ENCODE data around the gene ENDOV. TPM values are rescaled to one million over a fixed set of nuclear protein-coding genes. Genes with fewer than 3 reads are reported as not detected.
A peak's percentile ranks its signal among the peaks of the same experiment; 100 is the strongest.

Gene ENDOV
- total and polyA plus RNA-seq, 2 of the 13 experiments (the other 11 are each of a cell fraction or from before 2014, with no cell fraction given): 15.1 to 17.1 TPM

DNA sequence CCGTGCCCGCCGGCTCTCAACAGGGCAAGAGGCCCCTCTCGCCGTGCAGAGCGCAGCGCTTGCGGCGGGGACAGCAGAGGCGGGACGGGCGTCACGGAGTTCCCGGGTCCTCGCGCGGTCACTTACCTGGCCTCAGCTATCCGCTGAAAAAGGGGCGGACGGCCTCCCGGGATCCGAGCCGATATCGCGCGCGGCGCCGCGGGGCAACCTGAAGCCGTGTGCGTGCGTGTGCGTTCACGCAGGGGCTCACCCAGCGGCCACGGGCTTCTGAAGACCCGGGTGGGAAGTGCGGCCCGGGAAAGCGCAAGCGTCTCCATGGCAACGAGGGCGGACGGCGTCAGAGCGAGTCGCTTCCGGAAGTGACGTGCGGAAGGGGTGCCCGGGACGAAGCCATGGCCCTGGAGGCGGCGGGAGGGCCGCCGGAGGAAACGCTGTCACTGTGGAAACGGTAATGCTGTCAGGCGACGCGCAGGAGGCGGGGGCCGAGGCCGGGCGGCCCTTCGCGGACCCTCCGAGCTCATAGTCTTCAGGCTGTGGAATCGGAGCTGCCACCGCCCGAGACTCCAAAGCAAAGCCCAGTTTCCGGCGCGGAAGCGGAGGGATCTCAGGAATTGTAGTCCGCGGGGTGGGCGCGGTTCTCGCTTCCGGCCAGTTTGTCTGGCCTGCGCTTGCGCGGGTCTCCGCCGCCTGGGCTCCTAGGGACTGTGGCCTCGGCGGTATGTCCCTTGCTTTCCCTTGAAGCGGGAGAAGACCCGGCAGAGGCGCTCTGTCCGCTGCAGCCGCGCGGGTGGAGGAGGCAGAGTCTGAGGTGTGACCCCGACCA is at the start of gene ENDOV (continued):
- peak; percentile 83; the same call in 1 of the 2 replicates for TF ChIP-seq SNAPC2 (CRISPR knock-in tag; IDR thresholded peaks at IDR 0.05)
- TF ChIP-seq PITX1 (CRISPR knock-in tag; IDR thresholded peaks at IDR 0.05): peak; percentile 50
- no peak for TF ChIP-seq RBM22 (optimal IDR thresholded peaks at IDR 0.05; ENCODE audit: low read length)
- TF ChIP-seq REPIN1 (CRISPR knock-in tag; IDR thresholded peaks at IDR 0.05; ENCODE audit: borderline replicate concordance, low read depth): peak; percentile 94
- peak; percentile 84; the same call in 1 of the 2 replicates for TF ChIP-seq ZBTB3 (CRISPR knock-in tag; IDR thresholded peaks at IDR 0.05; ENCODE audit: borderline replicate concordance, low read depth)
- peak; percentile 65; the same call in 1 of the 2 replicates for TF ChIP-seq CHCHD3 (CRISPR knock-in tag; IDR thresholded peaks at IDR 0.05)
- TF ChIP-seq SNAI1 (CRISPR knock-in tag; IDR thresholded peaks at IDR 0.05; ENCODE audit: borderline replicate concordance): peak; percentile 57
- TF ChIP-seq, protein P1, sequence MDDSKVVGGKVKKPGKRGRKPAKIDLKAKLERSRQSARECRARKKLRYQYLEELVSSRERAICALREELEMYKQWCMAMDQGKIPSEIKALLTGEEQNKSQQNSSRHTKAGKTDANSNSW (CRISPR knock-in tag; IDR thresholded peaks at IDR 0.05; ENCODE audit: borderline replicate concordance): no peak; the same call in 1 of the 2 replicates
- TF ChIP-seq NFKB2 (CRISPR knock-in tag; IDR thresholded peaks at IDR 0.05; ENCODE audit: borderline replicate concordance): peak; percentile 51; the same call in 1 of the 2 replicates
- TF ChIP-seq EZH2 (conservative IDR thresholded peaks at IDR 0.05; ENCODE audit: low read depth, low read length): no peak
- no peak; the same call in none of the 2 replicates for TF ChIP-seq ZSCAN21 (CRISPR knock-in tag; IDR thresholded peaks at IDR 0.05; ENCODE audit: borderline replicate concordance)
- TF ChIP-seq, protein P2, sequence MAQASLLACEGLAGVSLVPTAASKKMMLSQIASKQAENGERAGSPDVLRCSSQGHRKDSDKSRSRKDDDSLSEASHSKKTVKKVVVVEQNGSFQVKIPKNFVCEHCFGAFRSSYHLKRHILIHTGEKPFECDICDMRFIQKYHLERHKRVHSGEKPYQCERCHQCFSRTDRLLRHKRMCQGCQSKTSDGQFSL (CRISPR knock-in tag; IDR thresholded peaks at IDR 0.05): no peak
- TF ChIP-seq PHB2 (IDR thresholded peaks at IDR 0.05; ENCODE audit: partially characterized antibody): no peak
- no peak for TF ChIP-seq NCOA5 (CRISPR knock-in tag; IDR thresholded peaks at IDR 0.05)
- peak; percentile 32 for TF ChIP-seq ZNF605 (CRISPR knock-in tag; IDR thresholded peaks at IDR 0.05)
- peak; percentile 50; the same call in 1 of the 2 replicates for TF ChIP-seq ZNF510 (CRISPR knock-in tag; IDR thresholded peaks at IDR 0.05; ENCODE audit: low read depth)
- no peak for TF ChIP-seq JDP2 (CRISPR knock-in tag; IDR thresholded peaks at IDR 0.05; ENCODE audit: borderline replicate concordance)
- peak; percentile 98 for TF ChIP-seq RFX3 (CRISPR knock-in tag; IDR thresholded peaks at IDR 0.05)
- TF ChIP-seq, protein P3, sequence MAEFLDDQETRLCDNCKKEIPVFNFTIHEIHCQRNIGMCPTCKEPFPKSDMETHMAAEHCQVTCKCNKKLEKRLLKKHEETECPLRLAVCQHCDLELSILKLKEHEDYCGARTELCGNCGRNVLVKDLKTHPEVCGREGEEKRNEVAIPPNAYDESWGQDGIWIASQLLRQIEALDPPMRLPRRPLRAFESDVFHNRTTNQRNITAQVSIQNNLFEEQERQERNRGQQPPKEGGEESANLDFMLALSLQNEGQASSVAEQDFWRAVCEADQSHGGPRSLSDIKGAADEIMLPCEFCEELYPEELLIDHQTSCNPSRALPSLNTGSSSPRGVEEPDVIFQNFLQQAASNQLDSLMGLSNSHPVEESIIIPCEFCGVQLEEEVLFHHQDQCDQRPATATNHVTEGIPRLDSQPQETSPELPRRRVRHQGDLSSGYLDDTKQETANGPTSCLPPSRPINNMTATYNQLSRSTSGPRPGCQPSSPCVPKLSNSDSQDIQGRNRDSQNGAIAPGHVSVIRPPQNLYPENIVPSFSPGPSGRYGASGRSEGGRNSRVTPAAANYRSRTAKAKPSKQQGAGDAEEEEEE (CRISPR knock-in tag; IDR thresholded peaks at IDR 0.05; ENCODE audit: borderline replicate concordance): no peak
- no peak; the same call in 1 of the 2 replicates for TF ChIP-seq ZNF768 (CRISPR knock-in tag; IDR thresholded peaks at IDR 0.05)
- peak; percentile 88 for TF ChIP-seq ZNF317 (CRISPR knock-in tag; IDR thresholded peaks at IDR 0.05)
- peak; percentile 23; the same call in 1 of the 2 replicates for TF ChIP-seq ZNF12 (CRISPR knock-in tag; IDR thresholded peaks at IDR 0.05)
- TF ChIP-seq ZNF205 (CRISPR knock-in tag; IDR thresholded peaks at IDR 0.05): peak; percentile 74; the same call in 1 of the 2 replicates
- no peak; the same call in 1 of the 2 replicates for TF ChIP-seq HNRNPUL1 (IDR thresholded peaks at IDR 0.05; ENCODE audit: low read depth, low read length)
- TF ChIP-seq RFXANK (CRISPR knock-in tag; IDR thresholded peaks at IDR 0.05): no peak
- no peak for TF ChIP-seq HNRNPL (IDR thresholded peaks at IDR 0.05; ENCODE audit: low read depth, low read length)
- TF ChIP-seq MIER3 (CRISPR knock-in tag; IDR thresholded peaks at IDR 0.05; ENCODE audit: borderline replicate concordance): peak; percentile 56; the same call in 1 of the 2 replicates
- TF ChIP-seq HNRNPH1 (optimal IDR thresholded peaks at IDR 0.05; ENCODE audit: low read depth, low read length): no peak
- 0 out of 2 replicates have a peak, but pooled peaks have one; percentile 43 for TF ChIP-seq GTF3A (CRISPR knock-in tag; conservative IDR thresholded peaks at IDR 0.05)
- TF ChIP-seq GPN1 (CRISPR knock-in tag; IDR thresholded peaks at IDR 0.05; ENCODE audit: borderline replicate concordance): no peak
